ENCODE results near the gene SNIP1. TPM values are rescaled to one million over a fixed set of nuclear protein-coding genes. Genes with fewer than 3 reads are reported as not detected.
A peak's percentile ranks its signal among the peaks of the same experiment; 100 is the strongest.
"Not testable (repeated sequence)": the region's sequence is repeated elsewhere in the genome, so short reads cannot be mapped to it uniquely, and the experiment has no call there.

Gene SNIP1
- polyA plus RNA-seq, 4 donors: 4.6 to 11.6 (median 5.1) TPM

DNA sequence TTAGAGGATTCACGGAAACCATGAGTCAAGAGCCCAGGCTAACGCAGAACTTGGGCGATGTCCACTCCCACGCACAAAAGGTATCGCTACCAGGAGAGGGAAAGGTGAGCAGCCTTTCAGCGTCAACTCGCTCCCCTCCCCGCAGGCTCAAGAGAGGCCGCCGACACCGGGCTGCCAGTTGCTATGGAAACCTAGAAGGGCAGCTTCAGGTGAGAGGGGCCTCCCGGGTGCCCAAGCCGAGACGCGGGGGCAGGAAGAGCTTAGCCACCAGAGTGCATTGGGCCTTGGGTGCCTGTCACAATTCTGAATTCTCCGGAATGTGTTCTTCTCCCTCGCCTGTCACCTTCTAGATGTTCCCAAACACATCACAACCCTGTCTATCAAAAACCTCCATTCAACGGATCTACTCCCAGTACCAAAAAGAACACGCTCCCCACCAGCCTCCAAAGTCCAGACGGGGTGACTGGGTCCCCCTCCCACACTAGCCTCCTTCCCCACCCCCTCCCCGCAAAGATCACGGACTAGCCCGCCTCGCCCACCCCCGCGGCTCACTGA, 40.2 kb downstream of the SNIP1 start:
- no peak for FAIRE-seq
- Histone ChIP-seq H3K4me1 (ENCODE audit: control insufficient read depth in 3 of 3, insufficient read depth in 2 of 3, low read depth in 1 of 3, low read length in 2 of 3) (peaks cover 0 to 11% (median 7%) of the 10 kb centered on the region in 3 donors), H3K9me3 (ENCODE audit: control insufficient read depth in 2 of 2, insufficient read depth in 1 of 2, low read depth in 1 of 2, low read length in 1 of 2) (no peaks in the 10 kb centered on the region), H3K27ac (ENCODE audit: low read depth in 1 of 3, low read length in 2 of 3) (peak overlapping the region in 1 of 3 donors; percentile 14), H3K36me3 (ENCODE audit: control insufficient read depth in 3 of 3, insufficient read depth in 2 of 3, low read depth in 1 of 3, low read length in 3 of 3) (peaks cover 6 to 10% (median 6%) of the 10 kb centered on the region in 3 donors), H3K4me3 (ENCODE audit: low read depth in 1 of 3, low read length in 3 of 3) (peak overlapping the region; percentile 51 to 97 (median 79)), H3K27me3 (ENCODE audit: control insufficient read depth in 3 of 3, insufficient read depth in 3 of 3, low read length in 3 of 3) (no peaks in the 10 kb centered on the region)
- WGBS, 3 donors: 0 to 3% (median 1%) methylated on average over 25 to 26 of the region's 26 CpGs
- DNase-seq: peak; percentile 31 to 58

DNA sequence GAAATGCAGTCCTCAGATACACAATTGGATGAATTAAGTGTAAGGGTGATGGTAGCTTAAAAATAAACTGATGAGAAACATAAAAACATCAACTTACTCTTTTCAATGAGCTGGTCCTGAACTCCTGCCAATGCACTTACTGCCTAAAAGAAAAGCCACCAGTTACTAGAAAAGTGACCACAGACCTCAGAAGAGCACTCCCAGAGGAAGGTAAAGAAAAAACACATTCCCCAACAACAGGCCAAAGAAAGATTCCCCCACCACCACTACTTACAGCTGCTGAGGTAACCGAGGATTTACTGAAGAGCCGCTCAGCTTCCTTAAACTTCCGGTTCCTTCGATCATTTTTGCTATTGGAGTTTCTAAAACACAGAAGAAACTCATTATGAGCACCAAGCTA, 44.9 kb downstream of the SNIP1 start:
- Histone ChIP-seq H3K27ac (ENCODE audit: low read depth in 1 of 3, low read length in 2 of 3) (no peak overlapping the region), H3K9me3 (ENCODE audit: control insufficient read depth in 2 of 2, insufficient read depth in 1 of 2, low read depth in 1 of 2, low read length in 1 of 2) (no peaks in the 10 kb centered on the region), H3K4me1 (ENCODE audit: control insufficient read depth in 3 of 3, insufficient read depth in 2 of 3, low read depth in 1 of 3, low read length in 2 of 3) (peaks cover 0 to 7% (median 7%) of the 10 kb centered on the region in 3 donors), H3K36me3 (ENCODE audit: control insufficient read depth in 3 of 3, insufficient read depth in 2 of 3, low read depth in 1 of 3, low read length in 3 of 3) (peaks cover 11 to 32% (median 13%) of the 10 kb centered on the region in 3 donors), H3K27me3 (ENCODE audit: control insufficient read depth in 3 of 3, insufficient read depth in 3 of 3, low read length in 3 of 3) (no peaks in the 10 kb centered on the region), H3K4me3 (ENCODE audit: low read depth in 1 of 3, low read length in 3 of 3) (no peak overlapping the region)
- no peak for DNase-seq
- WGBS, 3 donors: 88 to 89% (median 88%) methylated on average over 4 of the region's 4 CpGs
- FAIRE-seq: no peak

DNA sequence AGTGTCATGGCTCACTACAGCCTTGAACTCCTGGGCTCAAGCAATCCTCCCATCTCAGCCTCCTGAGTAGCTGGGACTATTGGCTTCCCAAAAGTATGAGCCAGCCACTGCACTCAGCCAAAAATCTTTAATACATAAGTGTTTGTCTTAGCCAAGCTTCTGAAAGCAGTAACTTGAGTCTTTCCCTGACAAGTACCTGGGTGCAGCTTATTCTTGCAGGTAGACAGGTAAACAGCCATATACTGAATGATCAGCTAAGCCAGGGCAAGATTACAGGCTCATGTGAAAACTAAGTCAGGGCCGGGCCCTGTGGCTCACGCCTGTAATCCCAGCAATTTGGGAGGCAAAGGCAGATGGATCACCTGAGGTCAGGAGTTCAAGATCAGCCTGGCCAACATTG, 47.4 kb downstream of the SNIP1 start:
- WGBS, 3 donors: 98 to 100% (median 98%) methylated on average over 2 of the region's 2 CpGs
- Histone ChIP-seq H3K27me3 (ENCODE audit: control insufficient read depth in 3 of 3, insufficient read depth in 3 of 3, low read length in 3 of 3) (no peaks in the 10 kb centered on the region), H3K4me3 (ENCODE audit: low read depth in 1 of 3, low read length in 3 of 3) (no peak overlapping the region), H3K27ac (ENCODE audit: low read depth in 1 of 3, low read length in 2 of 3) (no peak overlapping the region), H3K36me3 (ENCODE audit: control insufficient read depth in 3 of 3, insufficient read depth in 2 of 3, low read depth in 1 of 3, low read length in 3 of 3) (peaks cover 10 to 38% (median 17%) of the 10 kb centered on the region in 3 donors), H3K9me3 (ENCODE audit: control insufficient read depth in 2 of 2, insufficient read depth in 1 of 2, low read depth in 1 of 2, low read length in 1 of 2) (no peaks in the 10 kb centered on the region), H3K4me1 (ENCODE audit: control insufficient read depth in 3 of 3, insufficient read depth in 2 of 3, low read depth in 1 of 3, low read length in 2 of 3) (no peaks in the 10 kb centered on the region)
- DNase-seq (no peak), FAIRE-seq (no peak)

DNA sequence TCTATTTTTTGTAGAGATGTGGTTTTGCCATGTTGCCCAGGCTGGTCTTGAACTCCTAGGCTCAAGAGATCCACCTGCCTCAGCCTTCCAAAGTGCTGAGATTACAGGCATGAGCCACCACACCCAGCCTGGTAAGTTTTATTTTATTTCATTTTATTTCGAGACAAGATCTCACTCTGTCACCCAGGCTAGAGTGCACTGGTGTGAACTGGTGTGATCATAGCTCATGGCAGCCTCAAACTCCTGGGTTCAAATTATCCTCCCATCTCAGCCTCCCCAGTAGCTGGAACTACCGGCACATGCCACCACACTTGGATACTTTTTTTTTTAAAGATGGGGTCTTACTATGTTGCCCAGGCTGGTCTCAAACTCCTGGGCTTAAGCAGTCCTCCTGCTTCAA, 51.3 kb downstream of the SNIP1 start:
- not testable (repeated sequence) for H3K4me1 ChIP-seq (ENCODE audit: control insufficient read depth in 3 of 3, insufficient read depth in 2 of 3, low read depth in 1 of 3, low read length in 2 of 3); H3K27ac ChIP-seq (ENCODE audit: low read depth in 1 of 3, low read length in 2 of 3); DNase-seq; FAIRE-seq; H3K27me3 ChIP-seq (ENCODE audit: control insufficient read depth in 3 of 3, insufficient read depth in 3 of 3, low read length in 3 of 3); H3K4me3 ChIP-seq (ENCODE audit: low read depth in 1 of 3, low read length in 3 of 3); H3K9me3 ChIP-seq (ENCODE audit: control insufficient read depth in 2 of 2, insufficient read depth in 1 of 2, low read depth in 1 of 2, low read length in 1 of 2)
- peaks cover 9 to 47% (median 16%) of the 10 kb centered on the region in 3 donors for H3K36me3 ChIP-seq (ENCODE audit: control insufficient read depth in 3 of 3, insufficient read depth in 2 of 3, low read depth in 1 of 3, low read length in 3 of 3)
- WGBS, 3 donors: 95 to 97% (median 97%) methylated on average over 2 of the region's 2 CpGs

DNA sequence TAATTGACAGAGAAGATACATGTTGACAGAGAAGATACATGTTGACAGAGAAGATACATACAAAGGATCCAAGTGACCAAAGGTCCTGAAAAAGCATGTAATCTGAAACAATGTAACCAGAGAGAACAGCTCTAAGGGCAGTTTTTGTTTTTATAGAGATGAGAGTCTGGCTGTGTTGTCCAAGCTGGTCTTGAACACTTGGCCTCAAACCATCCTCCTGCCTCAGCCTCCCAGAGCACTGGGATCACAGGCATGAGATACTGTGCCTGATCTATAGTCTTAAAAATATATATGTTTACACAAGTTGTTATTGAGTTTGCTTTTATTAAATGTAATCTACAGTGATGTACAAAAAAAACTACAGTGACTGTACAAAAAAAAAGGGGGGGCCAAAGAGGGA, 52.0 kb downstream of the SNIP1 start:
- no peak for DNase-seq
- Histone ChIP-seq H3K36me3 (ENCODE audit: control insufficient read depth in 3 of 3, insufficient read depth in 2 of 3, low read depth in 1 of 3, low read length in 3 of 3) (peaks cover 9 to 49% (median 16%) of the 10 kb centered on the region in 3 donors), H3K4me3 (ENCODE audit: low read depth in 1 of 3, low read length in 3 of 3) (no peak overlapping the region), H3K9me3 (ENCODE audit: control insufficient read depth in 2 of 2, insufficient read depth in 1 of 2, low read depth in 1 of 2, low read length in 1 of 2) (no peaks in the 10 kb centered on the region), H3K27me3 (ENCODE audit: control insufficient read depth in 3 of 3, insufficient read depth in 3 of 3, low read length in 3 of 3) (no peaks in the 10 kb centered on the region), H3K4me1 (ENCODE audit: control insufficient read depth in 3 of 3, insufficient read depth in 2 of 3, low read depth in 1 of 3, low read length in 2 of 3) (no peaks in the 10 kb centered on the region), H3K27ac (ENCODE audit: low read depth in 1 of 3, low read length in 2 of 3) (no peak overlapping the region)
- no peak for FAIRE-seq

DNA sequence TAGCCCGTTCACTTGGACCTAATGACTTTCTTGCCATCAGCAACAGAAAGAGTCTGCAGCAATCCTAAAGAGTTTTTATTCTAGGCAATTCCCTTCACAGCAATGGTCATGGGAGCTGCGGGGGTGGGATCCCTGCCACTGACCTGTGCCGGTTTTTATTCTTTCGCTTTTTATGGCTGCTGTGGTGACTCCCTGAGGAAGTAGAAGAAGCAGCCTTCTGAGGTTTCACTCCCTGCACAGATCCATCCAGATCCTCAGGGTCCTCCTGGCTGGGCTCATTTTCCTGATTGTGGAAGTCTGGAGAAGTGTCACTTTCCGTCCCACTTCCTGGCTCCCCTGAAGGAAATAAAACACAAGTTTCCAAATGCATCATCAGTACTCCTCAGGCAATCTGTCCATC, 52.4 kb downstream of the SNIP1 start:
- no peak for FAIRE-seq
- 89 to 92% (median 91%) methylated on average over 5 of the region's 5 CpGs for WGBS, 3 donors
- Histone ChIP-seq H3K27me3 (ENCODE audit: control insufficient read depth in 3 of 3, insufficient read depth in 3 of 3, low read length in 3 of 3) (no peaks in the 10 kb centered on the region), H3K36me3 (ENCODE audit: control insufficient read depth in 3 of 3, insufficient read depth in 2 of 3, low read depth in 1 of 3, low read length in 3 of 3) (peaks cover 8 to 46% (median 16%) of the 10 kb centered on the region in 3 donors), H3K9me3 (ENCODE audit: control insufficient read depth in 2 of 2, insufficient read depth in 1 of 2, low read depth in 1 of 2, low read length in 1 of 2) (no peaks in the 10 kb centered on the region), H3K4me1 (ENCODE audit: control insufficient read depth in 3 of 3, insufficient read depth in 2 of 3, low read depth in 1 of 3, low read length in 2 of 3) (no peaks in the 10 kb centered on the region), H3K27ac (ENCODE audit: low read depth in 1 of 3, low read length in 2 of 3) (no peak overlapping the region), H3K4me3 (ENCODE audit: low read depth in 1 of 3, low read length in 3 of 3) (no peak overlapping the region)
- DNase-seq: no peak

DNA sequence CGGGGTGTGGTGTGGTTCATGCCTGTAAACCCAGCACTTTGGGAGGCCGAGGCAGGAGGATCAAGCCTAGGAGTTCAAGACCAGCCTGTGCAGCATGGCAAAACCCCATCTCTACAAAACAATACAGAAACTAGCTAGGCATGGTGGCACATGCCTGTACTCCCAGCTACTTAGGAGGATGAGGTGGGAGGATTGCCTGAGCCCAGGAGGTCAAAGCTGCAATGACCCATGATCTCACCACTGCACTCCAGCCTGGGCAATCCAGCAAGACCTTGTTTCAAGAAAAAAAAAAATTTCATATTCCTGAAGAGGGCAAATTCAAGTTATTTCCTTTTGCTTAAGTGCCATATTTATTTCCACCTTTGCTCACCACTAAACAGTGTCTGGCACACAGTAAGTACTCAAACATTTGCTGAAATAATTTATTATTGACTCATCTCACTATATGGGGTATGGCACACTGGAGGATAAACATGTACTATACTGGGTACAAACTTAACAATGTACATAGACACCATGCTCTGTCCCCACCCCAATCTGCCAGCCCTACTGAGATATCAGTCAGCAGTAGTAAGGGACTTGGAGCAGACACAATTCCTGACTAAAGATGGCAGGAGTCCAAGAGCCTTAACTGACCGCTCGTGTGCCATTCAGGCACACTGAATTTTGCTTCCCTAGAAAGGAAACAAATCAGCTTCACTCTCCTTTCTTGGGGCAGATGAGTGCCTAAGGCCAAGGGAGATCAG, 55.0 kb downstream of the SNIP1 start:
- FAIRE-seq (no peak), DNase-seq (peak; percentile 4 to 76)
- Histone ChIP-seq H3K9me3 (ENCODE audit: control insufficient read depth in 2 of 2, insufficient read depth in 1 of 2, low read depth in 1 of 2, low read length in 1 of 2) (no peaks in the 10 kb centered on the region), H3K4me3 (ENCODE audit: low read depth in 1 of 3, low read length in 3 of 3) (no peak overlapping the region), H3K27me3 (ENCODE audit: control insufficient read depth in 3 of 3, insufficient read depth in 3 of 3, low read length in 3 of 3) (no peaks in the 10 kb centered on the region), H3K27ac (ENCODE audit: low read depth in 1 of 3, low read length in 2 of 3) (peak overlapping the region in 1 of 3 donors; percentile 58), H3K4me1 (ENCODE audit: control insufficient read depth in 3 of 3, insufficient read depth in 2 of 3, low read depth in 1 of 3, low read length in 2 of 3) (no peaks in the 10 kb centered on the region), H3K36me3 (ENCODE audit: control insufficient read depth in 3 of 3, insufficient read depth in 2 of 3, low read depth in 1 of 3, low read length in 3 of 3) (peaks cover 6 to 41% (median 12%) of the 10 kb centered on the region in 3 donors)
- WGBS, 3 donors: 57 to 68% (median 64%) methylated on average over 4 of the region's 4 CpGs

DNA sequence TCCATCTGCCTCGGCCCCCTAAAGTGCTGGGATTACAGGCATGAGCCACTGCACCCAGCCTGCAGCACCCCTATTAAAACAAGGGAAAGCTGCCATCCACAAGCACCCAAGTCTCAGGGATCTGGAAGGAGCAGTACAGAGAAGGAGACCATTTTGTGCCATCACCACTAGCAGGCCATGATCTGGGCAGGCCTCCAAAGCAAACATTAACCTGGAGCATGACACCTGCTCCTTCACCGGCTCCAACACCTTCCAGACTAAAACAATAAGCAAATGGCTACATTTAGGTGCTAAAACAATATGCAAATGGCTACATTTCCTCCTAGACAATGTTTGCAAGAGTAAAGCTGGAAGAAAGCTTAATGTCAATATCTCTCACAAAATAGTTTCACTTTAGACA, 56.3 kb downstream of the SNIP1 start:
- H3K27me3 ChIP-seq (ENCODE audit: control insufficient read depth in 3 of 3, insufficient read depth in 3 of 3, low read length in 3 of 3): no peaks in the 10 kb centered on the region
- H3K27ac ChIP-seq (ENCODE audit: low read depth in 1 of 3, low read length in 2 of 3): no peak overlapping the region
- WGBS, 3 donors: 43 to 67% (median 62%) methylated on average over 2 of the region's 2 CpGs
- peaks cover 8 to 36% (median 9%) of the 10 kb centered on the region in 3 donors for H3K36me3 ChIP-seq (ENCODE audit: control insufficient read depth in 3 of 3, insufficient read depth in 2 of 3, low read depth in 1 of 3, low read length in 3 of 3)
- no peak overlapping the region for H3K4me3 ChIP-seq (ENCODE audit: low read depth in 1 of 3, low read length in 3 of 3)
- H3K4me1 ChIP-seq (ENCODE audit: control insufficient read depth in 3 of 3, insufficient read depth in 2 of 3, low read depth in 1 of 3, low read length in 2 of 3): no peaks in the 10 kb centered on the region
- DNase-seq (peak; percentile 39 to 58), FAIRE-seq (no peak)
- H3K9me3 ChIP-seq (ENCODE audit: control insufficient read depth in 2 of 2, insufficient read depth in 1 of 2, low read depth in 1 of 2, low read length in 1 of 2): no peaks in the 10 kb centered on the region

Data from small intestine (tissue), 7 donors.